A549 (cell line): Measurements from ENCODE around the gene DPYD. TPM values are rescaled to one million over a fixed set of nuclear protein-coding genes. Genes with fewer than 3 reads are reported as not detected.

Experiments used
- ATAC-seq, 2 experiments: fragments of 200-7000 bp in 1 of 2; fragments of >200 bp in 1 of 2; cut with Nextera tagmentation in 1 of 2; cut with Tn5 transposase in 1 of 2; 3 replicates each; pipeline versions ENCODE4 v1.8.0 to v1.9.1; 2018 to 2020; ENCODE audit warnings: mild to moderate bottlenecking in 1 of 2, moderate library complexity in 1 of 2
- CTCF ChIA-PET: fragments of 300-600 bp; sonication (Branson Sonifier 250); formaldehyde crosslinking; extraction: SDS; loops from one replicate; lab custom pipeline; 2021; ENCODE audit warnings: antibody characterized with exemption, inconsistent platforms; lab: Yijun Ruan, JAX
- POLR2A ChIA-PET: fragments of 350-600 bp; formaldehyde crosslinking; extraction: SDS; loops from one replicate; lab custom pipeline; 2021; ENCODE audit warnings: antibody characterized with exemption, inconsistent platforms; lab: Yijun Ruan, JAX
- DNase-seq, 2 experiments: peaks; one replicate each; pipeline versions ENCODE4 v3.0.0 to v3.0.0-alpha.2; 2011 to 2016; ENCODE audit warnings: low read depth in 1 of 2, low spot score in 1 of 2
- FAIRE-seq: peaks from 2 replicates; lab custom pipeline; 2011; peaks lifted over from hg19 to GRCh38; lab: Jason Lieb, UNC
- H3K27ac ChIP-seq, 2 experiments: fragments of >200 bp; sonication (Bioruptor Twin); formaldehyde crosslinking; 3 replicates each; pipeline ENCODE4 v1.5.1; 2016 to 2017
- H3K4me1 ChIP-seq: fragments of >200 bp; sonication (Bioruptor Twin); formaldehyde crosslinking; 3 replicates; pipeline ENCODE4 v1.6.1; 2016
- H3K4me2 ChIP-seq: fragments of >200 bp; sonication (Bioruptor Twin); formaldehyde crosslinking; 3 replicates; pipeline ENCODE4 v1.6.1; 2016
- H3K4me3 ChIP-seq: fragments of >200 bp; sonication (Bioruptor Twin); formaldehyde crosslinking; 3 replicates; pipeline ENCODE4 v1.5.1; 2016
- H3K9me3 ChIP-seq: fragments of >200 bp; sonication (Bioruptor Twin); formaldehyde crosslinking; 3 replicates; pipeline ENCODE4 v1.6.1; 2016
- ATOH8 ChIP-seq: fragments of 250-450 bp; sonication (Bioruptor Pico); IDR thresholded peaks from 2 replicates; pipeline ENCODE4 v1.5.0; 2020; ENCODE audit warnings: low read depth, mild to moderate bottlenecking, moderate library complexity
- BCL3 ChIP-seq: fragments of >200 bp; sonication (Bioruptor Twin); formaldehyde crosslinking; IDR thresholded peaks from 3 replicates; pipeline ENCODE4 v1.6.1; 2016
- BHLHE40 ChIP-seq: IDR thresholded peaks from 2 replicates; pipeline ENCODE4 v1.6.1; 2012; ENCODE audit warnings: low read depth, low read length, inconsistent platforms
- E2F6 ChIP-seq: IDR thresholded peaks from 2 replicates; pipeline ENCODE4 v1.6.1; 2012; ENCODE audit warnings: low read depth, borderline replicate concordance
- FOSB ChIP-seq: fragments of 250-450 bp; sonication (Bioruptor Pico); IDR thresholded peaks from 2 replicates; pipeline ENCODE4 v1.5.0; 2020; ENCODE audit warnings: mild to moderate bottlenecking, moderate library complexity
- GATA3 ChIP-seq: IDR thresholded peaks from 2 replicates; pipeline ENCODE4 v1.6.1; 2012; ENCODE audit warnings: borderline replicate concordance
- HDAC2 ChIP-seq: fragments of 200-600 bp; sonication (generic); IDR thresholded peaks from 2 replicates; pipeline ENCODE4 v1.6.1; 2016
- HES2 ChIP-seq: fragments of >200 bp; sonication (Bioruptor Twin); formaldehyde crosslinking; IDR thresholded peaks from 2 replicates; pipeline ENCODE4 v1.6.1; 2016
- HEYL ChIP-seq: fragments of 250-450 bp; sonication (Bioruptor Pico); IDR thresholded peaks from 2 replicates; pipeline ENCODE4 v1.8.0; 2021; ENCODE audit warnings: mild to moderate bottlenecking, moderate library complexity
- HOXB5 ChIP-seq: fragments of 250-450 bp; sonication (Bioruptor Pico); IDR thresholded peaks from 2 replicates; pipeline ENCODE4 v1.5.0; 2020; ENCODE audit warnings: mild to moderate bottlenecking, moderate library complexity
- MAFK ChIP-seq: fragments of 450-650 bp; IDR thresholded peaks from 2 replicates; pipeline ENCODE4 v1.6.1; 2014; ENCODE audit not compliant: partially characterized antibody
- NPAS2 ChIP-seq: fragments of 250-450 bp; sonication (Bioruptor Pico); IDR thresholded peaks from 2 replicates; pipeline ENCODE4 v1.8.0; 2022; ENCODE audit warnings: mild to moderate bottlenecking, moderate library complexity, borderline replicate concordance
- NR3C1 ChIP-seq: fragments of >200 bp; sonication (Bioruptor Twin); formaldehyde crosslinking; IDR thresholded peaks from 3 replicates; pipeline ENCODE4 v1.6.1; 2017
- PBX3 ChIP-seq: IDR thresholded peaks from 2 replicates; pipeline ENCODE4 v1.6.1; 2012
- PHF8 ChIP-seq: fragments of 200-600 bp; sonication (generic); IDR thresholded peaks from 2 replicates; pipeline ENCODE4 v1.6.1; 2016; ENCODE audit warnings: low read depth, mild to moderate bottlenecking, antibody characterized with exemption, moderate library complexity, borderline replicate concordance
- POLR2AphosphoS2 ChIP-seq: conservative IDR thresholded peaks from 2 replicates; pipeline ENCODE4 v1.6.1; 2012; ENCODE audit warnings: low read length, improper control_type of control experiment, inconsistent platforms
- SMC3 ChIP-seq: fragments of >200 bp; sonication (Bioruptor Twin); formaldehyde crosslinking; IDR thresholded peaks from 3 replicates; pipeline ENCODE4 v1.6.1; 2018; ENCODE audit warnings: inconsistent platforms
- SREBF2 ChIP-seq: fragments of 450-650 bp; IDR thresholded peaks from 2 replicates; pipeline ENCODE4 v1.6.1; 2014; ENCODE audit warnings: mild to moderate bottlenecking, moderate library complexity
- TFCP2L1 ChIP-seq: fragments of 250-450 bp; sonication (Bioruptor Pico); IDR thresholded peaks from 2 replicates; pipeline ENCODE4 v1.5.0; 2021; ENCODE audit warnings: mild to moderate bottlenecking
- TP53 ChIP-seq: fragments of 250-450 bp; sonication (Bioruptor Pico); IDR thresholded peaks from 2 replicates; pipeline ENCODE4 v1.5.0; 2021; ENCODE audit warnings: mild to moderate bottlenecking, moderate library complexity
- ZC3H11A ChIP-seq: fragments of 450-650 bp; IDR thresholded peaks from 2 replicates; pipeline ENCODE4 v1.6.1; 2014; ENCODE audit warnings: antibody characterized with exemption, mild to moderate bottlenecking
- ZFP36 ChIP-seq: fragments of 450-650 bp; IDR thresholded peaks from 2 replicates; pipeline ENCODE4 v1.6.1; 2014; ENCODE audit warnings: borderline replicate concordance; ENCODE audit not compliant: partially characterized antibody
- ZSCAN20 ChIP-seq: fragments of 250-450 bp; sonication (Bioruptor Pico); IDR thresholded peaks from 2 replicates; pipeline ENCODE4 v1.8.0; 2022; ENCODE audit warnings: mild to moderate bottlenecking, moderate library complexity
- WGBS: methylation state at CpG from one replicate; pipeline ENCODE4 v1.1.6; 2017; ENCODE audit errors: missing lambda C conversion rate; 5-methylcytosine and 5-hydroxymethylcytosine counted together
- polyA plus RNA-seq, 4 experiments: library from polyadenylated mRNA; depleted of rRNA in 3 of 4; stranded (reverse); fragments of >200 nt; fragmentation: RNase III in 1 of 4; extraction: RNeasy Plus Mini Kit Qiagen cat#74134 plus additional on column Dnase treatment in 1 of 4; gene quantifications; 2 replicates in 3 of 4; 3 replicates in 1 of 4; pipeline ENCODE4 v1.2.3, GENCODE V29; 2011 to 2017

The DPYD gene
- polyA plus RNA-seq, 2 of the 4 experiments (the other 2 are of a cell fraction), result 5.9 to 7.5 TPM

- H3K4me3 ChIP-seq, result no peak overlapping the region
These were observed 21.9 kb downstream of the DPYD start for GRCh38 chr1:97898948-97899347.

GRCh38 chr1:97895278-97895677, 25.6 kb downstream of the DPYD start:
- peaks cover 9% of the 10 kb centered on the region for H3K4me1 ChIP-seq
- no peak for ATAC-seq
- no peak overlapping the region for H3K4me2 ChIP-seq

More at GRCh38 chr1:97898948-97899347, 21.9 kb downstream of the DPYD start:
- H3K9me3 ChIP-seq, result no peaks in the 10 kb centered on the region
- ATAC-seq (no peak), DNase-seq (no peak), FAIRE-seq (no peak)
- no peak for TF ChIP-seq PBX3
- TF ChIP-seq GATA3, result no peak
- no peak for TF ChIP-seq SREBF2
- TF ChIP-seq E2F6, result no peak
- no peak overlapping the region for H3K27ac ChIP-seq
- H3K4me1 ChIP-seq, result peaks cover 4% of the 10 kb centered on the region; the same call in 2 of the 3 replicates
- POLR2A ChIA-PET, result no interaction called here
- 60% methylated on average over 3 of the region's 3 CpGs for WGBS
- H3K4me2 ChIP-seq, result no peak overlapping the region
- CTCF ChIA-PET, result interaction anchor here (0.7 kb wide), 1 partner anchor 337 kb away, joined by 3 read pairs; no protein-coding TSS in a partner anchor

GRCh38 chr1:97893844-97894243, 27.0 kb downstream of the DPYD start:
- peaks cover 9% of the 10 kb centered on the region for H3K4me1 ChIP-seq
- 0 out of 3 replicates have a peak, but pooled peaks cover under 1% of the 10 kb centered on the region for H3K9me3 ChIP-seq
- ChIA-PET CTCF (no interaction called here), POLR2A (no interaction called here)
- ATAC-seq (no peak), FAIRE-seq (no peak), DNase-seq (no peak)
- H3K27ac ChIP-seq, result no peak overlapping the region
- TF ChIP-seq HDAC2 (no peak), ZFP36 (no peak), TP53 (no peak), SREBF2 (no peak)
- H3K4me3 ChIP-seq, result no peak overlapping the region
- peak overlapping the region; percentile 27; the same call in 2 of the 3 replicates for H3K4me2 ChIP-seq

More at GRCh38 chr1:97895278-97895677, 25.6 kb downstream of the DPYD start:
- no peaks in the 10 kb centered on the region for H3K9me3 ChIP-seq
- 93% methylated on average over 1 of the region's 1 CpG for WGBS
- H3K27ac ChIP-seq, result no peak overlapping the region
- ChIA-PET POLR2A (interaction anchor here (1.2 kb wide), 1 partner anchor 26 kb away, joined by 3 read pairs; the partner anchor contains the start of gene DPYD), CTCF (no interaction called here)
- FAIRE-seq, result no peak
- no peak for DNase-seq
- no peak for TF ChIP-seq FOSB (CRISPR knock-in tag)
- TF ChIP-seq E2F6, result no peak
- no peak overlapping the region for H3K4me3 ChIP-seq

- POLR2A ChIA-PET, result no interaction called here
- ATAC-seq, result no peak
- CTCF ChIA-PET, result no interaction called here
- TF ChIP-seq ZSCAN20 (CRISPR knock-in tag), result no peak
- TF ChIP-seq HES2, result no peak
- no peak for TF ChIP-seq TFCP2L1 (CRISPR knock-in tag)
- no peak for TF ChIP-seq HEYL (CRISPR knock-in tag)
- TF ChIP-seq ATOH8, result no peak
- no peak for TF ChIP-seq PHF8
- no peak for TF ChIP-seq GATA3
- no peak for TF ChIP-seq HDAC2
- TF ChIP-seq BHLHE40, result no peak
- no peak for TF ChIP-seq NR3C1
- no peak for TF ChIP-seq BCL3
- TF ChIP-seq E2F6, result no peak
- no peak for TF ChIP-seq POLR2AphosphoS2
- no peak for TF ChIP-seq NPAS2 (CRISPR knock-in tag)
- TF ChIP-seq ZC3H11A, result no peak
- TF ChIP-seq SMC3, result no peak
- no peak for TF ChIP-seq MAFK
- TF ChIP-seq HOXB5 (CRISPR knock-in tag), result no peak
- TF ChIP-seq, all 56 proteins: peak for 0
- Histone ChIP-seq H3K4me1 (no peaks in the 10 kb centered on the region), H3K4me2 (no peak overlapping the region), H3K9me3 (0 out of 3 replicates have a peak, but pooled peaks cover 5% of the 10 kb centered on the region), H3K4me3 (no peak overlapping the region), H3K27ac (no peak overlapping the region)
- DNase-seq (no peak), FAIRE-seq (no peak)
- WGBS, result 87% methylated on average over 1 of the region's 1 CpG
These were observed 34.6 kb downstream of the DPYD start for GRCh38 chr1:97886199-97886598.
